Stimulated activated naive B cell treated with anti-CD40 and anti-IgM and Interleukin-4, amounts not matched to agents 10 μg/mL and 1 μg/mL and 100 μg/mL, for 72 hours (primary cell): ENCODE measurements around the gene NLK.
A peak's percentile ranks its signal among the peaks of the same experiment; 100 is the strongest.
"Not testable (repeated sequence)": the region's sequence is repeated elsewhere in the genome, so short reads cannot be mapped to it uniquely, and the experiment has no call there.

Experiments used
- ATAC-seq, 2 donors: fragments of 150-1000 bp; cut with Tn5 transposase; replicated peaks; 2 replicates each; pipeline ENCODE4 v1.10.0; 2021; ENCODE audit warnings: moderate library complexity in 1 of 2
- DNase-seq: peaks from one replicate; pipeline ENCODE4 v3.0.0; 2021
- H3K27ac Mint-ChIP-seq: one replicate; pipeline ENCODE4 v1.8.0; 2022; ENCODE audit warnings: mild to moderate bottlenecking, mixed read lengths
- H3K27me3 Mint-ChIP-seq, 2 donors: one replicate each; pipeline ENCODE4 v1.8.0; 2022; ENCODE audit warnings: mixed read lengths in 2 of 2
- H3K36me3 Mint-ChIP-seq, 2 donors: one replicate each; pipeline ENCODE4 v1.8.0; 2022; ENCODE audit warnings: mixed read lengths in 2 of 2, mild to moderate bottlenecking in 1 of 2
- H3K4me1 Mint-ChIP-seq, 2 donors: one replicate each; pipeline ENCODE4 v1.8.0; 2022; ENCODE audit warnings: mixed read lengths in 2 of 2, mild to moderate bottlenecking in 1 of 2
- H3K4me3 Mint-ChIP-seq, 2 donors: one replicate each; pipeline ENCODE4 v1.8.0; 2022; ENCODE audit warnings: mild to moderate bottlenecking in 2 of 2, mixed read lengths in 2 of 2, moderate library complexity in 1 of 2
- H3K9me3 Mint-ChIP-seq, 2 donors: one replicate each; pipeline ENCODE4 v1.8.0; 2022; ENCODE audit warnings: mixed read lengths in 2 of 2, mild to moderate bottlenecking in 1 of 2

NLK gene

DNA sequence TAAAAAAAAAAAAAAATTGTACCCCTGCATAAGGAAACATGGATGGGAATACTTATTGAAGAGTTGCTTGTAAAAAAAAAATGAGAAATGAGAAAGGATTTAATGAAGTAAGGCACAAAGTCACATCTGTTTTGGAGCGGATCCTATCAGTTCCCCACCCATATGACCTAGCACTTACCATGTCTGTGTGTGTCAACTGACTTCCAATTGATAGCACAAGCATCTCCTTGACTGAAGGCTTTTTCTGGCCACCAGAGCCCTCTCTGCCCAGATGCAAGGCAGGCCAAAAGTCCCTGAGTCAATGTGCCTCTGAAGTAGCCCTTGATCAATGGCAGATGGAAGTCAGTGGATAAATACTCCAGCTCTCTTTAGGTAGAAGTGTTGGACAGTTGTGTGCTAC, 13.4 kb upstream of the NLK start:
- no peaks in the 10 kb centered on the region for H3K36me3 Mint-ChIP-seq

DNA sequence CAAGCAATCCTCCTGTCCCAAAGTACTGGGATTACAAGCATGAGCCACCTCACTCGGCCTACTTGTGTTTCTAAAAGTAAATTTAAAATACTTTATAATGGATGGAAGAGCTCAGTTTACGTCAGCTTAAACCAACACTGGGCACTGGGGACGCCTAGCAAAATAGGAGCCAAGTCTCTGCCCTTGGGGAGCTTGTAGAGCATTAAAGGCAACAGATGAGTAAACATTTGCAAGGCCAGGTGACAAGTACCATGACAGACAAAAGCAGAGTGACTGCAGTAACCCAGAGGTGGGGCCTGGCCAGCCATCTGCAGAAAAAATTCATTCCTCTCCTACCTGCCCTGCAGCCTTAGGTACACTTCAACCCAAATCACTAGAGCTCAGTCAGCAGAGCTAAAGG, 12.1 kb upstream of the NLK start:
- Mint-ChIP-seq H3K4me1 (peaks cover 0 to 2% of the 10 kb centered on the region in 2 donors), H3K27ac (no peak overlapping the region), H3K27me3 (peaks cover 7 to 27% of the 10 kb centered on the region in 2 donors), H3K9me3 (peaks cover 0 to 2% of the 10 kb centered on the region in 2 donors), H3K36me3 (no peaks in the 10 kb centered on the region), H3K4me3 (no peak overlapping the region)
- ATAC-seq (no peak), DNase-seq (no peak)

More for the DNA sequence above, 13.4 kb upstream of the NLK start:
- Mint-ChIP-seq H3K9me3 (peaks cover 0 to 2% of the 10 kb centered on the region in 2 donors), H3K27me3 (peaks cover 4 to 27% of the 10 kb centered on the region in 2 donors), H3K27ac (no peak overlapping the region), H3K4me1 (no peaks in the 10 kb centered on the region), H3K4me3 (no peak overlapping the region)
- ATAC-seq (no peak), DNase-seq (no peak)

- no peak overlapping the region for H3K4me3 Mint-ChIP-seq
These were observed 11.3 kb upstream of the NLK start for GRCh38 chr17:28031174-28031573.

DNA sequence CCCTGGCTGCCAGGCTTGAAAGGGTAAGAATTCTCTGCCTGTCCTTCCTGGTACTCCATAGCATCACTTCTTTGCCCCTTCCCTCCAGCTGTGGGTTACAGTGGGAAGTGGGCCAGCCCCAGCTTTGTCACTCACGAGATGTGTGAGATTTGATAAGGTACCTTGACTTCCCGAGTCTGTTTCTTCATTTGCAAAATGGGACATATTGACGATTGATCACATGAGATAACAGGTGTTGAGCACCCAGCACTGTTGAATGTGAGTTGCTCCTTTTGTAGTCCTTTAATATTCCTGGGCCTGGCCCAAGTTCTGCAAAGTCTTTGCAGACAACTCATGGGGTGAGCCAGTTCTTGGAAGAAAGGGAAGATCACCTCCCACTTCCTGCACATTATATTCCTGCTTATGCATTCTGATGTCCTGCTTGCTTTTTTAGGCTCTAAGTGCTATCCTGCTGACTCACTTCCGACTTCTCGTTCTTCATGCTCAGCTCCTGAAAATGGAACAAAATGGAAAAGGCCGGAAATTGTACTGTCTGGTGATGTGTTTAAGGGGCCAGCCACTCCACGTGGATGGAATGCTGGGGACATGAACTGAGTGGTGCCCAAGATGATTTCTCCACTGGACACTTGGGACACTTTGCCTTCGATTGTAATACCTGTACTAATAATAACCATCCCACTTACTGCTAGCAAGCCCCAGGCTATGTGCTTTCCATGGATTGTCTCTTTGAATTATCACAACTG, 8.3 kb upstream of the NLK start:
- H3K4me1 Mint-ChIP-seq: peaks cover 0 to 2% of the 10 kb centered on the region in 2 donors
- peaks cover 5 to 20% of the 10 kb centered on the region in 2 donors for H3K27me3 Mint-ChIP-seq
- H3K9me3 Mint-ChIP-seq: peaks cover 5 to 6% of the 10 kb centered on the region in 2 donors
- ATAC-seq (no peak), DNase-seq (no peak)
- H3K27ac Mint-ChIP-seq: no peak overlapping the region
- H3K36me3 Mint-ChIP-seq: peaks cover 0 to 3% of the 10 kb centered on the region in 2 donors
- H3K4me3 Mint-ChIP-seq: no peak overlapping the region

More at GRCh38 chr17:28031174-28031573, 11.3 kb upstream of the NLK start:
- H3K9me3 Mint-ChIP-seq: peaks cover 4 to 5% of the 10 kb centered on the region in 2 donors
- H3K4me1 Mint-ChIP-seq: peaks cover 0 to 2% of the 10 kb centered on the region in 2 donors
- H3K27ac Mint-ChIP-seq: no peak overlapping the region
- ATAC-seq: no peak
- no peak for DNase-seq
- peaks cover 7 to 27% of the 10 kb centered on the region in 2 donors for H3K27me3 Mint-ChIP-seq
- H3K36me3 Mint-ChIP-seq: peaks cover 0 to 3% of the 10 kb centered on the region in 2 donors

GRCh38 chr17:28035452-28035851, 7.0 kb upstream of the NLK start:
- not testable (repeated sequence) for H3K4me3 Mint-ChIP-seq, ATAC-seq, H3K4me1 Mint-ChIP-seq

DNA sequence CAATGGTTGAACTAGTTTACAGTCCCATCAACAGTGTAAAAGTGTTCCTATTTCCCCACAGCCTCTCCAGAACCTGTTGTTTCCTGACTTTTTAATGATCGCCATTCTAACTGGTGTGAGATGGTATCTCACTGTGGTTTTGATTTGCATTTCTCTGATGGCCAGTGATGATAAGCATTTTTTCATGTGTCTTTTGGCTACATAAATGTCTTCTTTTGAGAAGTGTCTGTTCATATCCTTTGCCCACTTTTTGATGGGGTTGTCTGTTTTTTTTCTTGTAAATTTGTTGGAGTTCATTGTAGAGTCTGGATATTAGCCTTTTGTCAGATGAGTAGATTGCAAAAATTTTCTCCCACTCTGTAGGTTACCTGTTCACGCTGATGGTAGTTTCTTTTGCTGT, 6.6 kb upstream of the NLK start:
- H3K9me3 Mint-ChIP-seq, H3K36me3 Mint-ChIP-seq, DNase-seq, ATAC-seq, H3K4me3 Mint-ChIP-seq: not testable (repeated sequence)
- Mint-ChIP-seq H3K4me1 (peaks cover 4 to 10% of the 10 kb centered on the region in 2 donors), H3K27ac (peak overlapping the region; percentile 9), H3K27me3 (peaks cover 7 to 19% of the 10 kb centered on the region in 2 donors)

More at GRCh38 chr17:28035452-28035851, 7.0 kb upstream of the NLK start:
- not testable (repeated sequence) for H3K9me3 Mint-ChIP-seq, DNase-seq, H3K27ac Mint-ChIP-seq, H3K36me3 Mint-ChIP-seq
- peaks cover 7 to 20% of the 10 kb centered on the region in 2 donors for H3K27me3 Mint-ChIP-seq

DNA sequence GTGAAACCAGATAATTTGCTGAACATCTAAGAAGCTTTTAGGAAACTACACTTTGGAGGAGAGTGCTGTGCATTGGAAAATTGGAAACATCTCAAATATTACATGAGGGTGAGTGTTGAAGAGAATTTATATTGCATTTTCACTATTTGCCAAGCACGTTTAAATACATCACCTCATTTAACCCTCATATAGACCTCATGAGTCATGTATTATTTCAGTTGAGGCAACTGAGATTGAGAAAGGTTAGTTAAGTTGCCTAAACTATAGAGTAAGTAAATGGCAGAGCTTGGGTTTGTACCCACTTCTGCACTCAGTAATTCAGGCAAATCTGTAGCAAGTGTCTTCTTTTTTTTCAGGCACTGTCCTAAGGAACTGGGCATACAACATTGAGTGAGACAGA, 3.7 kb upstream of the NLK start:
- Mint-ChIP-seq H3K9me3 (peaks cover 9 to 10% of the 10 kb centered on the region in 2 donors), H3K4me3 (no peak overlapping the region), H3K36me3 (peaks cover 11 to 20% of the 10 kb centered on the region in 2 donors), H3K27ac (no peak overlapping the region), H3K4me1 (peaks cover 17 to 28% of the 10 kb centered on the region in 2 donors), H3K27me3 (peaks cover 0 to 7% of the 10 kb centered on the region in 2 donors)
- DNase-seq: no peak
- no peak for ATAC-seq

DNA sequence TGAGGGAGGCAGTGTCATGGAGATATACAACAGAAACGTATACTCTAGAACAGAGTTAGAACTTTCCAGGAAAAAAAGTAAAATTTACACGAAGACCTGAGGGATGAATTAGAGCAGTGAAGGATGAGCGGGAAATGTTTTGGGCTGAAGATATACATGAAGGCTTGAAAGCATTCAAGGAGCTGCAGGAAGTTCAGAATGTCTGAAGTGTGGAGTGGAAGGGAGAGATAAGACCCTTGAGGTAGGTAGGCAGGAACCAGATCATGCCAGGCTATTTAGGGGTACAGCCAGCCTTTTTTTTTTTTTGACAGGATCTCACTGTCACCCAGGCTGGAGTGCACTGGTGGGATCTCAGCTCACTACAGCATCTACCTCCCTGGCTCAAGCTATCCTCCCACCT, 3.2 kb upstream of the NLK start:
- Mint-ChIP-seq H3K4me1 (peaks cover 19 to 30% of the 10 kb centered on the region in 2 donors), H3K27me3 (peaks cover 0 to 7% of the 10 kb centered on the region in 2 donors), H3K36me3 (peaks cover 11 to 22% of the 10 kb centered on the region in 2 donors), H3K4me3 (no peak overlapping the region), H3K27ac (no peak overlapping the region), H3K9me3 (peaks cover 9 to 10% of the 10 kb centered on the region in 2 donors)
- ATAC-seq (no peak), DNase-seq (no peak)

DNA sequence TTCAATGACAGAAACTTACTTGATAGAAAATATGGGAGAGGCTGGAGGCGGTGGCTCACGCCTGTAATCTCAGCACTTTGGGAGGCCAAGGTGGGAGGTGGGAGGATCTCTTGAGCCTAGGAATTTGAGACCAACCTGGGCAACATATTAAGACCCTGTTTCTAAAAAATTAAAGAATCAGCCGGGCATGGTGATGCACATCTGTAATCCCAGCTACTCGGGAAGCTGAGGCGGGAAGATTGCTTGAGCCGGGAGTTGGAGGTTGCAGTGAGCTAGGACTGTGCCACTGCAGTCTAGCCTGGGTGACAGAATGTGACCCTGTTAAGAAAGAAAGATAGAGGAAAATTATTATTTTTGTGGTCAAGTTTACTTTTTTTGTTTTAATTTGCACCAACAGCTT, 2.1 kb upstream of the NLK start:
- peaks cover 9 to 10% of the 10 kb centered on the region in 2 donors for H3K9me3 Mint-ChIP-seq
- peaks cover 18 to 30% of the 10 kb centered on the region in 2 donors for H3K36me3 Mint-ChIP-seq
- no peak overlapping the region for H3K27ac Mint-ChIP-seq
- ATAC-seq: no peak
- H3K27me3 Mint-ChIP-seq: peaks cover 0 to 4% of the 10 kb centered on the region in 2 donors
- DNase-seq: no peak
- peak overlapping the region; percentile 90 to 96 for H3K4me3 Mint-ChIP-seq
- peaks cover 24 to 42% of the 10 kb centered on the region in 2 donors for H3K4me1 Mint-ChIP-seq

GRCh38 chr17:28041068-28041843, 1.2 kb upstream of the NLK start:
- peak overlapping the region; percentile 91 for H3K27ac Mint-ChIP-seq
- peaks cover 4 to 6% of the 10 kb centered on the region in 2 donors for H3K9me3 Mint-ChIP-seq
- peaks cover 0 to 4% of the 10 kb centered on the region in 2 donors for H3K27me3 Mint-ChIP-seq
- peak overlapping the region; percentile 90 to 96 for H3K4me3 Mint-ChIP-seq
- ATAC-seq (peak; percentile 93), DNase-seq (peak; percentile 100)
- peaks cover 28 to 50% of the 10 kb centered on the region in 2 donors for H3K4me1 Mint-ChIP-seq
- H3K36me3 Mint-ChIP-seq: peaks cover 15 to 32% of the 10 kb centered on the region in 2 donors

DNA sequence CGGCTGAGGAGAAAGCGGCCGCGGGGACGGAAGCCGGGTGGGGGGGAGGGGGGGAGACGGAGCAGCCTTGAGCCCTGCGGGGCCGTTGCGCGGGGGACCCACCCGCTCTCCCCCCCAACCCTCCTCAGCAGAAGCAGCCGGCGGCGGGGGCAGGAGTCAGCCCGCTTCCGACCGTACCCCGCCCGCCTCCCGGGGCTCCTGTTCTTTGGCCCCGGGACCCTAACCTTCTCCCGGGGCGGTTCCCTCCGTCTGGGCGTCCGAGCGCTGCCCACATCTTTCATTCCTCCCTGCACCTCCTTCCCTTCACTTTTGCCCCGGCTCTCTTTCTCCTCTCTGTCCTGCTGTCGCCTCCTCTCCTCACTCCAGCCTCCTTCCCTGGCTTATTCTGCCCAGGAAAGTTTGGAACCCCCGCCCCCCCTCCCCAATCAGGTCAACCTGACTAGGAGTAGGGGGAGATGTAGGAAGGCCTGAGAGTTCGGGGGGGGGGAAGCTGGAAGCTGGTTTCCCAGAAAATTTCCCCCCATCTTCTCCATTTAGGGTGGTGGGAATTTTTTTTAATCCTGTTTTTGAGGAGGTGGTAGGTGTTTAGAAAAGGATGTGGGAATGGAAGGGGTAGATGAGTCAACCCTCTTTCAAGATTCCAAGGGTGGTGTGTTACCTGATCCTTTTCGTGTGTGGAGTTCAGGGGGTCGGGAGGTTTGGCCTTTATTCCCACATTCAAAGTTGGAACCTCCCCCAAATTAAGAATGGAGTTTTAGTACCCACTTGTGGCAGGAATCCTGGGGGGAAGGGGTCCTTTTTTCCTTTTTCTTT, 427 bp upstream of the NLK start:
- Mint-ChIP-seq H3K4me1 (peaks cover 34 to 58% of the 10 kb centered on the region in 2 donors), H3K4me3 (peak overlapping the region; percentile 90 to 96), H3K36me3 (peaks cover 17 to 38% of the 10 kb centered on the region in 2 donors), H3K27ac (peak overlapping the region; percentile 91), H3K27me3 (peaks cover 0 to 4% of the 10 kb centered on the region in 2 donors), H3K9me3 (peaks cover 4% of the 10 kb centered on the region in 2 donors)
- ATAC-seq (peak; percentile 9 to 12), DNase-seq (no peak)

GRCh38 chr17:28042721-28043291, 329 bp downstream of the NLK start:
- Mint-ChIP-seq H3K4me3 (peak overlapping the region; percentile 90 to 96), H3K4me1 (peaks cover 35 to 61% of the 10 kb centered on the region in 2 donors), H3K27me3 (peaks cover 0 to 4% of the 10 kb centered on the region in 2 donors), H3K36me3 (peaks cover 17 to 39% of the 10 kb centered on the region in 2 donors), H3K9me3 (peaks cover 4% of the 10 kb centered on the region in 2 donors), H3K27ac (peak overlapping the region; percentile 89)
- ATAC-seq (no peak), DNase-seq (no peak)

- Mint-ChIP-seq H3K4me1 (peaks cover 35 to 61% of the 10 kb centered on the region in 2 donors), H3K27me3 (peaks cover 0 to 4% of the 10 kb centered on the region in 2 donors), H3K27ac (no peak overlapping the region), H3K4me3 (peak overlapping the region; percentile 90 to 96), H3K9me3 (peaks cover 4% of the 10 kb centered on the region in 2 donors), H3K36me3 (peaks cover 17 to 39% of the 10 kb centered on the region in 2 donors)
- ATAC-seq: no peak
- DNase-seq: no peak
These were observed 819 bp downstream of the NLK start for GRCh38 chr17:28043296-28043695.
